Measurements from ENCODE around the gene SND1.

The SND1 gene

DNA sequence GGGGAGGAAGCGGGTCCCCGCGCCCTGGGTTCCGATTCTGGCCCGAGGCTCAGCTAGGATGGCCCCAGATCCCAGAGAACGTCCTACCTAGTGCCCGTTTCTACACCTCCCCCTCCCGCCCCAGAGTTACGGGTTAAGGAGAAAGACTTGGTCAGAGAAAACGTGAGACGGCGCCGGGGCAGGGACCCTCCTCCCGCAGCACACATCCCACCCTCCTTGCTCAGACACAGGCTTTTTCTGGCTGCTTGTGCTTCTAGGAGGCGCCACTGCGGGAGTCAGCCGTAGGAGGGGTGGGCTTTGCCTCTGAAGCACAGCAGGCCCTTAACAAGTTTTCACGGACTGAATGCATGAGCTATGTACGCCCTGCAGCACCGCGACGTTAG lies 484.2 kb downstream of the SND1 start:
- no peak for DNase-seq (ENCODE audit: low read depth, low spot score)

DNA sequence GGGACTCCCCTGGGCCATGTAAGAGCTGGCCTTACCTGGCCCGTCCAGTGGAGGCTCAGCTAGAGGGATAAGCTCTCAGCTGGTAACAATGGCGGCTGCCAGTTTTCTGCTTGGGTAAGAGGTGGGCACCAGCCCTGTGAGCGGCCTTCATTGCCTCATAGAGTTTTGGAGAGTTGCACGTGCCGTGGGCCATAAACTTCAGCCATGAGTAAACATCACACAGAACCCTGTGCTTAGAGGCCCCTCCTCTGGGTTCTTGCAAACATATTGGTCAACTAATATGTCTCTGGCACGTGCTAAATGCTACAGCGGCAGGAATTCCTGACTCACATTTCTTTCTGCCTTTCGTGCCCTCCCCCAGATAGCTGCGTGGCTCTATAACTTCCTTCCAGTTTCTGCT lies 485.2 kb downstream of the SND1 start:
- DNase-seq (ENCODE audit: low read depth, low spot score): no peak

- DNase-seq (ENCODE audit: low read depth, low spot score): no peak
These were observed 487.4 kb downstream of the SND1 start for GRCh38 chr7:128139406-128139805.

DNA sequence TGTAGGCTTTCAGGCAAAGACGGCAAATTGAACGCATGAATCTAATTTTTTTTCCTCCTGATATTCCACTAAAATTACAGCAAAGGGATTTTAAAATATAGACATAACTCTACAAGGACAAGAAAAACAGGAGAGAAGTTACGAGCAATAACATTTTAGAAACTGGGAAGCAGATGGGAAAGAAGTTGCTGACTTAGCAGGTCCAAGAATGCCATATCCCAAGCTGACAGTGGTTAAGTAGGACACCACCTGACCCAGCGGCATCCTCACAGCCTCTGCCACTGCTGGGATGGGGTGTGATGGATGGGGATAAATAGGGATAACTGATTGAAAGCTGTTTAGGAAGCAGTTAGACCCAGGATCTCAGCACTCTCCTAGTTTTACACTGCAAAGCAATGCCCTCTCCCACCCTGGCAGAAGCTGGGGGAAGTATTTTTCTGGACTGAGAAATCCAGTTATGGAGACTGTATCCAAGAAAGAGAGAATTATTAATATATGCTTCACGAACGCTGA lies 489.7 kb downstream of the SND1 start:
- no peak for DNase-seq (ENCODE audit: low read depth, low spot score)
